Measurements from ENCODE around the gene UPK1A.

UPK1A gene
- 0 to 0.49 reads per million in 2 donors for total RNA-seq

- no peak for DNase-seq
Observed at GRCh38 chr19:35666251-35666913, at the start of gene UPK1A. TSS of gene UPK1A (plus strand) at chr19:35666517. CDS start at chr19:35666813, 296 bp downstream.

GRCh38 chr19:35618857-35619256 lies 47.5 kb upstream of the UPK1A start:
- no peak for DNase-seq

GRCh38 chr19:35619290-35619923 lies 46.9 kb upstream of the UPK1A start:
- no peak for DNase-seq

GRCh38 chr19:35620001-35620400 lies 46.3 kb upstream of the UPK1A start:
- no peak for DNase-seq

- no peak for DNase-seq
Observed at GRCh38 chr19:35621708-35622107, 44.6 kb upstream of the UPK1A start.

GRCh38 chr19:35622750-35623149 lies 43.6 kb upstream of the UPK1A start:
- no peak for DNase-seq

- no peak for DNase-seq
Observed at GRCh38 chr19:35623327-35624010, 42.8 kb upstream of the UPK1A start.

- DNase-seq: no peak
Observed at GRCh38 chr19:35628264-35628564, 38.1 kb upstream of the UPK1A start.

GRCh38 chr19:35628565-35629331 lies 37.6 kb upstream of the UPK1A start, which contains the start of gene RBM42:
TSS of gene RBM42 (plus strand) at chr19:35629036. CDS start at chr19:35629154, 118 bp downstream.
- DNase-seq: peak; percentile 95

- DNase-seq: no peak
Observed at GRCh38 chr19:35629332-35629633, 37.0 kb upstream of the UPK1A start.

GRCh38 chr19:35633727-35634440 lies 32.4 kb upstream of the UPK1A start:
- no peak for DNase-seq

GRCh38 chr19:35636651-35637050 lies 29.7 kb upstream of the UPK1A start:
- no peak for DNase-seq

- DNase-seq: no peak
Observed at GRCh38 chr19:35637165-35637564, 29.2 kb upstream of the UPK1A start.

- DNase-seq: no peak
Observed at GRCh38 chr19:35639321-35639639, 27.0 kb upstream of the UPK1A start.

- no peak for DNase-seq
Observed at GRCh38 chr19:35639863-35640262, 26.5 kb upstream of the UPK1A start.

- peak; percentile 21 for DNase-seq
Observed at GRCh38 chr19:35641515-35642151, 24.7 kb upstream of the UPK1A start, which contains the start of gene ETV2. TSS of gene ETV2 (plus strand) at chr19:35641745. CDS start at chr19:35642461, 716 bp downstream.

- no peak for DNase-seq
Observed at GRCh38 chr19:35642312-35642711, 24.0 kb upstream of the UPK1A start.

GRCh38 chr19:35642798-35643254 lies 23.5 kb upstream of the UPK1A start:
- DNase-seq: no peak

GRCh38 chr19:35643255-35644205 lies 22.8 kb upstream of the UPK1A start:
- peak; percentile 72 for DNase-seq

GRCh38 chr19:35644206-35644986 lies 21.9 kb upstream of the UPK1A start:
- peak; percentile 90 for DNase-seq

Data from T-helper 9 cell (primary cell).